OCI-LY3 (cell line): ENCODE results near the gene AFAP1L1.

Experiments used
- H2AFZ ChIP-seq: fragments of 200-600, 300-600 bp; shearing (Covaris generic); 2 replicates; pipeline ENCODE4 v1.6.0; 2014; ENCODE audit warnings: antibody characterized with exemption, low read depth, low read length
- H3K27ac ChIP-seq: fragments of 200-600, 300-600 bp; sonication (generic); 2 replicates; pipeline ENCODE4 v1.5.1; 2014; ENCODE audit warnings: mild to moderate bottlenecking, low read length, moderate library complexity, mixed read lengths
- H3K27me3 ChIP-seq: fragments of 200-600, 300-600 bp; sonication (generic); 2 replicates; pipeline ENCODE4 v1.6.1; 2014; ENCODE audit warnings: low read depth, low read length, mixed read lengths
- H3K36me3 ChIP-seq: fragments of 200-600, 300-600 bp; sonication (generic); replicated peaks from 2 replicates; pipeline ENCODE3; 2014; ENCODE audit warnings: low read depth, low read length, mixed read lengths
- H3K4me1 ChIP-seq: fragments of 300-600, 200-600 bp; sonication (generic); 2 replicates; pipeline ENCODE4 v1.6.1; 2014; ENCODE audit warnings: low read length, mixed read lengths
- H3K4me2 ChIP-seq: fragments of 200-600, 300-600 bp; sonication (generic); 2 replicates; pipeline ENCODE4 v1.6.1; 2014; ENCODE audit warnings: low read length, mixed read lengths
- H3K4me3 ChIP-seq: fragments of 300-600, 200-600 bp; sonication (generic); 2 replicates; pipeline ENCODE4 v1.5.1; 2014; ENCODE audit warnings: antibody characterized with exemption, mild to moderate bottlenecking, low read length, moderate library complexity
- H3K79me2 ChIP-seq: fragments of 300-600, 200-600 bp; shearing (Covaris generic); 2 replicates; pipeline ENCODE4 v1.6.1; 2014; ENCODE audit warnings: mild to moderate bottlenecking, low read length, mixed read lengths
- H3K9ac ChIP-seq: fragments of 300-600, 200-600 bp; shearing (Covaris generic); 2 replicates; pipeline ENCODE4 v1.6.0; 2014; ENCODE audit warnings: mild to moderate bottlenecking, low read length, moderate library complexity
- H3K9me3 ChIP-seq: fragments of 200-600, 300-600 bp; shearing (Covaris generic); 2 replicates; pipeline ENCODE4 v1.6.1; 2014; ENCODE audit warnings: low read length, mixed read lengths; ENCODE audit not compliant: insufficient read depth
- H4K20me1 ChIP-seq: fragments of 200-600, 300-600 bp; sonication (generic); 2 replicates; pipeline ENCODE4 v1.6.1; 2016; ENCODE audit warnings: low read length, mixed read lengths; ENCODE audit not compliant: insufficient read depth
- EZH2phosphoT487 ChIP-seq: fragments of 200-600 bp; shearing (Covaris generic); IDR thresholded peaks from 2 replicates; pipeline ENCODE4 v1.6.1; 2018; ENCODE audit warnings: antibody characterized with exemption, mixed run types, low read depth
- TF ChIP-seq, protein P1 (sequence below): fragments of 200-600, 300-600 bp; sonication (generic); IDR thresholded peaks from 2 replicates; pipeline ENCODE4 v1.5.1; 2014; ENCODE audit warnings: antibody characterized with exemption, low read length, low read depth

The AFAP1L1 gene

DNA sequence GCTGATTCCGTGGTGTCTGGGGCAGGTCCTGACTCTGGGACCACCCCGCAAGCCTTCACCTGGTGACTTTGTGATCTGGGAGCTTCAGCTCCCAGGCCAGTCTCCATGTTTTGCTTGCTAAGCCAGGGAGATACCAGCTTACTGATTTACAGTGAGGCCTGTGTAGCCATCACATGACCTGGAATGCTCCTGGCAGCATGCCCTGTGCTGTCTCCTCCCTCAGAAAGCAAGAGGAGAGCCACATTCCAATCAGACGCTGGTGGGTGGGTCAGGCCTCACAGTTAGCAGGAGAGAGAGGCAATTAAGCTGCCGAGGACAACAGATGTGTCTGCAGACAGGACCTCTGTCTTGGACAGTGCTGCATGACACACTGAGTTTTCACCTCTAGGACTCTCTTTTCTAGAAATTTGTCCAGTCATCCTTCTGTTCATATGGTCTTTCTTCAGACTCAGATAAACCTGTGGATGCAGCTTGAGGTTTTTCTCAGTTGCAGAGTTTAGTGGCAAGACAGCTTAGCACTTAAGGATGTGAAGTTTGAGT, 49.2 kb downstream of the AFAP1L1 start:
- TF ChIP-seq, protein P1, sequence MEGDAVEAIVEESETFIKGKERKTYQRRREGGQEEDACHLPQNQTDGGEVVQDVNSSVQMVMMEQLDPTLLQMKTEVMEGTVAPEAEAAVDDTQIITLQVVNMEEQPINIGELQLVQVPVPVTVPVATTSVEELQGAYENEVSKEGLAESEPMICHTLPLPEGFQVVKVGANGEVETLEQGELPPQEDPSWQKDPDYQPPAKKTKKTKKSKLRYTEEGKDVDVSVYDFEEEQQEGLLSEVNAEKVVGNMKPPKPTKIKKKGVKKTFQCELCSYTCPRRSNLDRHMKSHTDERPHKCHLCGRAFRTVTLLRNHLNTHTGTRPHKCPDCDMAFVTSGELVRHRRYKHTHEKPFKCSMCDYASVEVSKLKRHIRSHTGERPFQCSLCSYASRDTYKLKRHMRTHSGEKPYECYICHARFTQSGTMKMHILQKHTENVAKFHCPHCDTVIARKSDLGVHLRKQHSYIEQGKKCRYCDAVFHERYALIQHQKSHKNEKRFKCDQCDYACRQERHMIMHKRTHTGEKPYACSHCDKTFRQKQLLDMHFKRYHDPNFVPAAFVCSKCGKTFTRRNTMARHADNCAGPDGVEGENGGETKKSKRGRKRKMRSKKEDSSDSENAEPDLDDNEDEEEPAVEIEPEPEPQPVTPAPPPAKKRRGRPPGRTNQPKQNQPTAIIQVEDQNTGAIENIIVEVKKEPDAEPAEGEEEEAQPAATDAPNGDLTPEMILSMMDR, result no peak
- TF ChIP-seq EZH2phosphoT487, result no peak
- Histone ChIP-seq H3K9ac (no peak overlapping the region), H3K4me3 (no peak overlapping the region)

DNA sequence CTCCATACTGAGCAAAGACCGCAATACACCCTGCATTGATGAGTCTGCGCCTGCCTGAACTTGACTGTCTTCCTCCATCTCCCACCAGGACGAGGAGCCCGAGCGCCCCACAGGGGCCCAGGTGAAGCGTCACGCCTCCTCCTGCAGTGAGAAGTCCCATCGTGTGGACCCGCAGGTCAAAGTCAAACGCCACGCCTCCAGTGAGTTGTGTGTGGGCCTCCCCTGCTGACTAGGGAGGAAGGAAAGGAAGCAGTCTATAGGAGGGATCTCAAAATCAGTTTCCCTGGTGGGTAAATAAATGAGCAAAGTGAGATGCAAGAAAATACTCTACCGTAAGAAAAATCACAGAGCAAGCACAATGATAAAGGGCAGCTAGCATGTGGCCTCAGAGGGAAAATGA, 50.9 kb downstream of the AFAP1L1 start:
- no peak overlapping the region for H3K4me2 ChIP-seq
- no peaks in the 10 kb centered on the region for H4K20me1 ChIP-seq
- no peaks in the 10 kb centered on the region for H3K27me3 ChIP-seq
- H3K9ac ChIP-seq, result no peak overlapping the region
- H3K27ac ChIP-seq, result no peak overlapping the region
- TF ChIP-seq EZH2phosphoT487, result no peak
- TF ChIP-seq, protein P1, result no peak
- no peak overlapping the region for H3K4me3 ChIP-seq
- no peak overlapping the region for H2AFZ ChIP-seq
- no peaks in the 10 kb centered on the region for H3K79me2 ChIP-seq
- H3K9me3 ChIP-seq, result no peaks in the 10 kb centered on the region
- no peaks in the 10 kb centered on the region; the same call in 1 of the 2 replicates for H3K4me1 ChIP-seq
- no peaks in the 10 kb centered on the region for H3K36me3 ChIP-seq

More for the DNA sequence above, 49.2 kb downstream of the AFAP1L1 start:
- Histone ChIP-seq H2AFZ (no peak overlapping the region), H3K4me2 (no peak overlapping the region), H3K27ac (no peak overlapping the region), H3K9me3 (no peaks in the 10 kb centered on the region), H4K20me1 (no peaks in the 10 kb centered on the region), H3K79me2 (no peaks in the 10 kb centered on the region), H3K36me3 (no peaks in the 10 kb centered on the region), H3K4me1 (no peaks in the 10 kb centered on the region; the same call in 1 of the 2 replicates), H3K27me3 (no peaks in the 10 kb centered on the region)

DNA sequence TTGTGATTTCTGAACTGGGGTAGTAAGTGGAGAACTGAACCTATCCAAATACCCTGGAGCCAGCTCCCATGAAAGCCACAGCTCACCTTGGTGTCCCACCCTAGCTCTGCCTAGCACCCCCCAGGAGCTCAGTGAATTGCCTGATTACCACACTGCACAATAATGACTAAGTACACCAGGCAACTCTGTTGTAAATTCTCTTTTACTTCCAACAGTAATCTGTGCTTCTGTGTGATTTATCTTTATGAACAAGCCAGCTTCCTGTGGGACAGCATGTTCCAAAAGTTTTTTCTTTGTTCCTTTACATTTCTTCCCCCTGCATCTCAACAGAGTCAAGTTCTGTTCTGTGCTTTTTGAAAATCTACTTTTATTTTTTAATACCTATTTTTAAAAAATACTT, 51.6 kb downstream of the AFAP1L1 start:
- TF ChIP-seq EZH2phosphoT487, result no peak
- TF ChIP-seq, protein P1, result no peak
- Histone ChIP-seq H4K20me1 (no peaks in the 10 kb centered on the region), H3K27me3 (no peaks in the 10 kb centered on the region), H3K9ac (no peak overlapping the region), H3K27ac (no peak overlapping the region), H3K4me2 (no peak overlapping the region), H3K4me3 (no peak overlapping the region), H3K4me1 (no peaks in the 10 kb centered on the region), H2AFZ (no peak overlapping the region), H3K9me3 (no peaks in the 10 kb centered on the region), H3K36me3 (no peaks in the 10 kb centered on the region), H3K79me2 (no peaks in the 10 kb centered on the region)

DNA sequence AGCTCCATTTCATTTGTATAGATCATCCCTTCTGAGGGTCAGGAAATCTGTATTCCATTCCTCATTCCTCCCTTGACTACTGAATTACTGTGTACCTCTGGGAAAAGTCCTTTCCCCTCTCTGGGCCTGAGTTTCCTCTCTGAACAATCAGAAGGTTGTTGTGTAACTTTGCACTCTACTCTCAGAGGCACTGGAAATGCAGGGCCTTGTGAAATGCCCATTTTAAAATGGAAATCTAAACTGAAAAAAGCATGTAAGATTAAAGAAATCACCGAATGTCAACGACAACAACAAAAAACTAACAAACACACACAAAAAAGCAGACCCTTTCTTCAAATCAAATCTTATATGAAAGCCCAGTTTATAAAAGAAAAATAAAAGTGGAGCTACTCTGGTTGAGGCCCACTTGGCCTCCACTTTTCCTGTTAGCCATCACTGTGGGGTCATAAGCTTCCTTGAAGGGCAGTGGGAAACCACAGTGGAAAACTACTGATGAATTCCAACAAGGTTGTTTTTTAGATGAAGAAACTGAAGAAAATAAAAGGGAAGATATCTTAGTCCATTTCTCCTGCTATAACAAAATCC, 52.1 kb downstream of the AFAP1L1 start:
- Histone ChIP-seq H3K27ac (no peak overlapping the region), H3K79me2 (no peaks in the 10 kb centered on the region), H2AFZ (no peak overlapping the region), H3K4me2 (no peak overlapping the region), H3K36me3 (no peaks in the 10 kb centered on the region), H3K4me1 (no peaks in the 10 kb centered on the region), H3K9me3 (no peaks in the 10 kb centered on the region), H3K27me3 (no peaks in the 10 kb centered on the region), H3K9ac (no peak overlapping the region), H3K4me3 (no peak overlapping the region), H4K20me1 (no peaks in the 10 kb centered on the region)
- TF ChIP-seq EZH2phosphoT487, result no peak
- TF ChIP-seq, protein P1, result no peak
